K562 (cell line): ENCODE measurements around the gene C5orf47. TPM values are rescaled to one million over a fixed set of nuclear protein-coding genes. Genes with fewer than 3 reads are reported as not detected.

Source experiments
- CHD4 ChIP-seq: fragments of 200-600 bp; sonication (generic); IDR thresholded peaks from 3 replicates; pipeline ENCODE4 v1.6.1; 2012; ENCODE audit warnings: low read depth, mild to moderate bottlenecking, mixed read lengths, low read length, inconsistent platforms; ENCODE audit not compliant: insufficient read depth, insufficient replicate concordance, poor library complexity, severe bottlenecking
- CREB1 ChIP-seq, 2 experiments: sonication (generic) in 1 of 2; formaldehyde crosslinking in 1 of 2; IDR thresholded peaks; 2 replicates each; pipeline versions ENCODE4 v1.6.1 to v1.8.0; 2012 to 2022; ENCODE audit warnings: inconsistent platforms in 1 of 2, mild to moderate bottlenecking in 1 of 2, missing genetic modification reagents in 1 of 2, moderate library complexity in 1 of 2
- CTBP1 ChIP-seq: fragments of 450-650 bp; IDR thresholded peaks from 2 replicates; pipeline ENCODE4 v1.6.1; 2016; ENCODE audit warnings: borderline replicate concordance
- ELF1 ChIP-seq: fragments of 200-800 bp; sonication (Bioruptor generic); IDR thresholded peaks from 2 replicates; pipeline ENCODE4 v1.6.1; 2016; ENCODE audit warnings: missing genetic modification characterization, missing compliant biosample characterization
- GABPA ChIP-seq: fragments of 200-800 bp; sonication (Bioruptor generic); conservative IDR thresholded peaks from 2 replicates; pipeline ENCODE4 v1.6.1; 2016; ENCODE audit warnings: low read depth, missing genetic modification characterization, missing compliant biosample characterization
- GTF2B ChIP-seq: IDR thresholded peaks from 2 replicates; pipeline ENCODE4 v1.6.1; 2011; ENCODE audit not compliant: insufficient read length; ENCODE audit errors: extremely low read depth
- HNRNPLL ChIP-seq: fragments of 200-400 bp; formaldehyde crosslinking; IDR thresholded peaks from 2 replicates; pipeline ENCODE4 v1.6.1; 2017; ENCODE audit warnings: low read length, low read depth, mild to moderate bottlenecking; ENCODE audit not compliant: poor library complexity, severe bottlenecking
- SETDB1 ChIP-seq: IDR thresholded peaks from one replicate; pipeline ENCODE4 v1.6.1; 2012; ENCODE audit warnings: low read length, control low read depth, inconsistent platforms
- SMARCC2 ChIP-seq: fragments of 450-650 bp; IDR thresholded peaks from 2 replicates; pipeline ENCODE4 v1.6.1; 2017; ENCODE audit warnings: antibody characterized with exemption, moderate library complexity, mild to moderate bottlenecking, low read depth
- SOX6 ChIP-seq: fragments of 450-650 bp; IDR thresholded peaks from 2 replicates; pipeline ENCODE4 v1.6.1; 2014; ENCODE audit warnings: mild to moderate bottlenecking
- SPI1 ChIP-seq: IDR thresholded peaks from 2 replicates; pipeline ENCODE4 v1.6.1; 2011; ENCODE audit warnings: low read depth, low read length, control low read depth, borderline replicate concordance
- THAP7 ChIP-seq: fragments of 250-450 bp; sonication (Bioruptor Pico); IDR thresholded peaks from 2 replicates; pipeline ENCODE4 v1.5.0; 2021
- VEZF1 ChIP-seq: fragments of 200-800 bp; sonication (Bioruptor generic); IDR thresholded peaks from 2 replicates; pipeline ENCODE4 v1.6.1; 2017; ENCODE audit warnings: missing genetic modification characterization, missing compliant biosample characterization
- YBX1 ChIP-seq: fragments of 450-650 bp; IDR thresholded peaks from 2 replicates; pipeline ENCODE4 v1.7.1; 2016; ENCODE audit warnings: mild to moderate bottlenecking
- ZBTB33 ChIP-seq: sonication (generic); formaldehyde crosslinking; IDR thresholded peaks from 2 replicates; pipeline ENCODE4 v1.8.1; 2023; ENCODE audit warnings: mild to moderate bottlenecking, missing genetic modification reagents
- ZHX1 ChIP-seq: fragments of 150-350 bp; conservative IDR thresholded peaks from 2 replicates; pipeline ENCODE4 v1.6.1; 2014; ENCODE audit warnings: low read length
- ZNF639 ChIP-seq, 2 experiments: fragments of 200-800 bp in 1 of 2; sonication (Bioruptor generic) in 1 of 2; sonication (generic) in 1 of 2; formaldehyde crosslinking in 1 of 2; IDR thresholded peaks in 1 of 2; conservative IDR thresholded peaks in 1 of 2; 2 replicates each; pipeline versions ENCODE4 v1.5.0 to v1.6.1; 2016 to 2020; ENCODE audit warnings: missing compliant biosample characterization in 1 of 2, missing genetic modification characterization in 1 of 2, missing genetic modification reagents in 1 of 2
- polyA plus RNA-seq, 8 experiments: library from polyadenylated mRNA; depleted of rRNA in 4 of 8; stranded (reverse) in 5 of 8; unstranded in 3 of 8; fragments of >200 nt; fragmentation: Nextera tagmentation in 2 of 8; fragmentation: Illumina TruSeq in 1 of 8; extraction: Ambion mirVana in 2 of 8; extraction: Trizol in 1 of 8; gene quantifications; 2 replicates each; pipeline versions ENCODE4 v1.2.1 to v1.2.3, GENCODE V29; 2011 to 2014; ENCODE audit warnings: inconsistent platforms in 1 of 8, missing spikeins in 1 of 8
- total RNA-seq, 7 experiments: library from RNA; depleted of rRNA in 6 of 7; stranded (reverse); fragments of >200 nt in 6 of 7; fragmentation: Illumina TruSeq in 2 of 7; extraction: Trizol in 2 of 7; gene quantifications; 2 replicates each; pipeline versions ENCODE4 v1.2.1 to v1.2.3, GENCODE V29; 2011 to 2021; ENCODE audit warnings: low replicate concordance in 1 of 7

Gene C5orf47
- total and polyA plus RNA-seq, 9 of the 15 experiments (the other 6 are each of a cell fraction or from before 2014, with no cell fraction given), result 0.08 TPM; not detected in 8

GRCh38 chr5:173972925-173973615, 15.9 kb upstream of the C5orf47 start (continued):
- no peak for TF ChIP-seq HNRNPLL
- TF ChIP-seq CTBP1, result peak; percentile 61; the same call in 1 of the 2 replicates
- TF ChIP-seq SMARCC2, result no peak
- no peak for TF ChIP-seq GTF2B
- TF ChIP-seq CHD4, result no peak
- TF ChIP-seq SETDB1, result no peak
- no peak for TF ChIP-seq THAP7 (CRISPR knock-in tag)
- no peak for TF ChIP-seq ZHX1
- peak; percentile 63 for TF ChIP-seq VEZF1 (CRISPR knock-in tag)
- no peak for TF ChIP-seq YBX1
- no peak for TF ChIP-seq CREB1 (IDR thresholded peaks at IDR 0.05)
- TF ChIP-seq CREB1 (CRISPR knock-in tag; IDR thresholded peaks at IDR 0.05), result no peak
- peak; percentile 8; the same call in 1 of the 2 replicates for TF ChIP-seq SOX6
- peak; percentile 78 for TF ChIP-seq ZBTB33 (CRISPR knock-in tag)
- peak; percentile 47; the same call in 1 of the 2 replicates for TF ChIP-seq ELF1 (tag)
- TF ChIP-seq SPI1, result peak; percentile 46; the same call in 1 of the 2 replicates
- no peak for TF ChIP-seq GABPA (tag)
- no peak for TF ChIP-seq ZNF639 (CRISPR knock-in tag; conservative IDR thresholded peaks at IDR 0.05 in 1 of 2, IDR thresholded peaks at IDR 0.05 in 1 of 2)
